ENCODE data around the gene MTMR6. TPM values are rescaled to one million over a fixed set of nuclear protein-coding genes. Genes with fewer than 3 reads are reported as not detected.
A peak's percentile ranks its signal among the peaks of the same experiment; 100 is the strongest.

Gene MTMR6
- polyA plus RNA-seq, 1 donor from 2014 or later = 45.4 TPM

GRCh38 chr13:25306671-25307464 lies 19.6 kb upstream of the MTMR6 start:
- no peaks in the 10 kb centered on the region for H3K27me3 ChIP-seq (ENCODE audit: insufficient read depth, low read depth, low read length)
- H3K79me2 ChIP-seq (replicated peaks; ENCODE audit: insufficient read depth, low read length) = peaks cover 41% of the 10 kb centered on the region
- H3K4me3 ChIP-seq (ENCODE audit: low read length) = no peak overlapping the region
- peaks cover 2% of the 10 kb centered on the region for H4K20me1 ChIP-seq (ENCODE audit: insufficient read depth)
- H3K9ac ChIP-seq (ENCODE audit: low read length) = no peak overlapping the region
- TF ChIP-seq EP300 (conservative IDR thresholded peaks at IDR 0.05; ENCODE audit: poor library complexity, severe bottlenecking) (no peak), MXI1 (conservative IDR thresholded peaks at IDR 0.05; ENCODE audit: poor library complexity, severe bottlenecking) (no peak), POLR2AphosphoS5 (IDR thresholded peaks at IDR 0.05) (no peak), EZH2 (IDR thresholded peaks at IDR 0.05; ENCODE audit: borderline replicate concordance, insufficient read depth, low read length, poor library complexity, severe bottlenecking) (no peak), SMC3 (conservative IDR thresholded peaks at IDR 0.05; ENCODE audit: poor library complexity) (no peak)
- H3K36me3 ChIP-seq (ENCODE audit: insufficient read depth, low read length) = peaks cover 6% of the 10 kb centered on the region
- no peaks in the 10 kb centered on the region for H3K9me3 ChIP-seq (ENCODE audit: low read length)
- H3F3A ChIP-seq (ENCODE audit: insufficient read depth, low read length, poor library complexity, severe bottlenecking) = no peaks in the 10 kb centered on the region
- no peaks in the 10 kb centered on the region for H3K9me2 ChIP-seq (ENCODE audit: insufficient read depth, low read length)
- H3K4me2 ChIP-seq (ENCODE audit: low read length) = no peak overlapping the region
- no peak overlapping the region for H2AFZ ChIP-seq (ENCODE audit: low read depth, low read length)
- H3K27ac ChIP-seq (ENCODE audit: low read length) = no peak overlapping the region

- Histone ChIP-seq H3K27ac (ENCODE audit: low read length) (peak overlapping the region; percentile 83), H4K20me1 (ENCODE audit: insufficient read depth) (peaks cover 2% of the 10 kb centered on the region)
Observed at GRCh38 chr13:25302121-25302520, 14.8 kb upstream of the MTMR6 start.

More at GRCh38 chr13:25302121-25302520, 14.8 kb upstream of the MTMR6 start:
- peak overlapping the region; percentile 100 for H2AFZ ChIP-seq (ENCODE audit: low read depth, low read length)
- H3K27me3 ChIP-seq (ENCODE audit: insufficient read depth, low read depth, low read length) = no peaks in the 10 kb centered on the region
- peaks cover 38% of the 10 kb centered on the region for H3K79me2 ChIP-seq (replicated peaks; ENCODE audit: insufficient read depth, low read length)
- no peaks in the 10 kb centered on the region for H3K9me3 ChIP-seq (ENCODE audit: low read length)
- TF ChIP-seq TAF1 (IDR thresholded peaks at IDR 0.05; ENCODE audit: low read depth) (no peak), MXI1 (conservative IDR thresholded peaks at IDR 0.05; ENCODE audit: poor library complexity, severe bottlenecking) (no peak), POLR2AphosphoS5 (IDR thresholded peaks at IDR 0.05) (no peak), RAD21 (conservative IDR thresholded peaks at IDR 0.05) (no peak), SMC3 (conservative IDR thresholded peaks at IDR 0.05; ENCODE audit: poor library complexity) (no peak), EZH2 (IDR thresholded peaks at IDR 0.05; ENCODE audit: borderline replicate concordance, insufficient read depth, low read length, poor library complexity, severe bottlenecking) (no peak), REST (IDR thresholded peaks at IDR 0.05; ENCODE audit: borderline replicate concordance) (no peak), EP300 (conservative IDR thresholded peaks at IDR 0.05; ENCODE audit: poor library complexity, severe bottlenecking) (no peak), CTCF (IDR thresholded peaks at IDR 0.05; ENCODE audit: poor library complexity, severe bottlenecking) (no peak)
- no peaks in the 10 kb centered on the region for H3F3A ChIP-seq (ENCODE audit: insufficient read depth, low read length, poor library complexity, severe bottlenecking)
- no peaks in the 10 kb centered on the region for H3K36me3 ChIP-seq (ENCODE audit: insufficient read depth, low read length)
- H3K4me3 ChIP-seq (ENCODE audit: low read length) = peak overlapping the region; percentile 78
- H3K4me2 ChIP-seq (ENCODE audit: low read length) = peak overlapping the region; percentile 72
- no peaks in the 10 kb centered on the region for H3K9me2 ChIP-seq (ENCODE audit: insufficient read depth, low read length)
- peak overlapping the region; percentile 88 for H3K9ac ChIP-seq (ENCODE audit: low read length)
